ENCODE measurements around the gene LGALS4.
"Not testable (repeated sequence)": the region's sequence is repeated elsewhere in the genome, so short reads cannot be mapped to it uniquely, and the experiment has no call there.

LGALS4 gene

GRCh38 chr19:38800577-38801347 is 12.0 kb downstream of the LGALS4 start:
- CTCF ChIA-PET = no interaction called here
- POLR2A ChIA-PET = no interaction called here
- no peak for DNase-seq (ENCODE audit: extremely low spot score)
- TF ChIP-seq TARDBP (IDR thresholded peaks at IDR 0.05) = no peak
- no peak for TF ChIP-seq CTBP1 (IDR thresholded peaks at IDR 0.05; ENCODE audit: borderline replicate concordance)
- TF ChIP-seq FOXM1 (IDR thresholded peaks at IDR 0.05; ENCODE audit: borderline replicate concordance) = no peak
- TF ChIP-seq SUZ12 (IDR thresholded peaks at IDR 0.05) = no peak
- no peak for TF ChIP-seq SP1 (IDR thresholded peaks at IDR 0.05)
- TF ChIP-seq LEF1 (IDR thresholded peaks at IDR 0.05; ENCODE audit: borderline replicate concordance) = no peak
- TF ChIP-seq FOXK2 (IDR thresholded peaks at IDR 0.05) = no peak

- ChIA-PET POLR2A (no interaction called here), CTCF (no interaction called here)
- no peak for TF ChIP-seq L3MBTL2 (conservative IDR thresholded peaks at IDR 0.05)
- no peak for TF ChIP-seq ELF4 (IDR thresholded peaks at IDR 0.05)
- no peak for TF ChIP-seq SUZ12 (IDR thresholded peaks at IDR 0.05)
- no peak for TF ChIP-seq LEF1 (IDR thresholded peaks at IDR 0.05; ENCODE audit: borderline replicate concordance)
- no peak for TF ChIP-seq FOXK2 (IDR thresholded peaks at IDR 0.05)
- no peak for TF ChIP-seq FOXA1 (IDR thresholded peaks at IDR 0.05)
- TF ChIP-seq SP1 (IDR thresholded peaks at IDR 0.05) = no peak
- TF ChIP-seq ZNF384 (IDR thresholded peaks at IDR 0.05) = no peak
- no peak for TF ChIP-seq HDGF (IDR thresholded peaks at IDR 0.05; ENCODE audit: borderline replicate concordance)
- no peak for TF ChIP-seq FOXM1 (IDR thresholded peaks at IDR 0.05; ENCODE audit: borderline replicate concordance)
- no peak for TF ChIP-seq NFRKB (IDR thresholded peaks at IDR 0.05)
- DNase-seq (ENCODE audit: extremely low spot score) = no peak
Observed at GRCh38 chr19:38799104-38799503, 13.6 kb downstream of the LGALS4 start.

- DNase-seq (ENCODE audit: extremely low spot score); CTCF ChIA-PET; POLR2A ChIA-PET: not testable (repeated sequence)
Observed at GRCh38 chr19:38797781-38798180, 15.0 kb downstream of the LGALS4 start.

GRCh38 chr19:38796154-38796553 is 16.6 kb downstream of the LGALS4 start:
- ChIA-PET POLR2A (no interaction called here), CTCF (no interaction called here)
- no peak for DNase-seq (ENCODE audit: extremely low spot score)
- no peak for TF ChIP-seq TARDBP (IDR thresholded peaks at IDR 0.05)
- TF ChIP-seq SP1 (IDR thresholded peaks at IDR 0.05) = no peak
- TF ChIP-seq BHLHE40 (IDR thresholded peaks at IDR 0.05; ENCODE audit: borderline replicate concordance) = no peak
- no peak for TF ChIP-seq ARNT (IDR thresholded peaks at IDR 0.05)
- TF ChIP-seq HDGF (IDR thresholded peaks at IDR 0.05; ENCODE audit: borderline replicate concordance) = no peak
- TF ChIP-seq L3MBTL2 (conservative IDR thresholded peaks at IDR 0.05) = no peak
- no peak for TF ChIP-seq CTBP1 (IDR thresholded peaks at IDR 0.05; ENCODE audit: borderline replicate concordance)
- TF ChIP-seq ZNF384 (IDR thresholded peaks at IDR 0.05) = no peak

- ChIA-PET POLR2A (no interaction called here), CTCF (no interaction called here)
- TF ChIP-seq TARDBP (IDR thresholded peaks at IDR 0.05) (no peak), ZNF384 (IDR thresholded peaks at IDR 0.05) (no peak), ELF4 (IDR thresholded peaks at IDR 0.05) (no peak), SUZ12 (IDR thresholded peaks at IDR 0.05) (no peak), SP1 (IDR thresholded peaks at IDR 0.05) (no peak), HDGF (IDR thresholded peaks at IDR 0.05; ENCODE audit: borderline replicate concordance) (no peak), FOXK2 (IDR thresholded peaks at IDR 0.05) (no peak)
- no peak for DNase-seq (ENCODE audit: extremely low spot score)
Observed at GRCh38 chr19:38795549-38795948, 17.2 kb downstream of the LGALS4 start.

GRCh38 chr19:38793671-38794070 is 19.1 kb downstream of the LGALS4 start:
- POLR2A ChIA-PET = no interaction called here
- no peak for DNase-seq (ENCODE audit: extremely low spot score)
- CTCF ChIA-PET = no interaction called here
- TF ChIP-seq HDGF (IDR thresholded peaks at IDR 0.05; ENCODE audit: borderline replicate concordance) (no peak), LEF1 (IDR thresholded peaks at IDR 0.05; ENCODE audit: borderline replicate concordance) (no peak), PKNOX1 (IDR thresholded peaks at IDR 0.05) (no peak)

- CTCF ChIA-PET = no interaction called here
- POLR2A ChIA-PET = no interaction called here
- DNase-seq (ENCODE audit: extremely low spot score) = no peak
- TF ChIP-seq TARDBP (IDR thresholded peaks at IDR 0.05) (no peak), PKNOX1 (IDR thresholded peaks at IDR 0.05) (peak; percentile 28; the same call in 1 of the 2 replicates)
Observed at GRCh38 chr19:38793177-38793576, 19.6 kb downstream of the LGALS4 start.

GRCh38 chr19:38792250-38793111 is 20.3 kb downstream of the LGALS4 start:
- no peak for DNase-seq (ENCODE audit: extremely low spot score)
- TF ChIP-seq TARDBP (IDR thresholded peaks at IDR 0.05) = no peak
- TF ChIP-seq PKNOX1 (IDR thresholded peaks at IDR 0.05) = no peak
- TF ChIP-seq ELF4 (IDR thresholded peaks at IDR 0.05) = no peak
- no peak for TF ChIP-seq HDGF (IDR thresholded peaks at IDR 0.05; ENCODE audit: borderline replicate concordance)
- POLR2A ChIA-PET = no interaction called here
- CTCF ChIA-PET = no interaction called here

GRCh38 chr19:38791451-38792064 is 21.2 kb downstream of the LGALS4 start:
- POLR2A ChIA-PET; CTCF ChIA-PET; DNase-seq (ENCODE audit: extremely low spot score): not testable (repeated sequence)

- DNase-seq (ENCODE audit: extremely low spot score); CTCF ChIA-PET; POLR2A ChIA-PET: not testable (repeated sequence)
Observed at GRCh38 chr19:38790507-38791403, 22.0 kb downstream of the LGALS4 start.
